ENCODE measurements around the gene TRAPPC12. TPM values are rescaled to one million over a fixed set of nuclear protein-coding genes. Genes with fewer than 3 reads are reported as not detected.

Gene TRAPPC12
- total RNA-seq, 1 experiment from 2014 or later = 86.0 TPM

DNA sequence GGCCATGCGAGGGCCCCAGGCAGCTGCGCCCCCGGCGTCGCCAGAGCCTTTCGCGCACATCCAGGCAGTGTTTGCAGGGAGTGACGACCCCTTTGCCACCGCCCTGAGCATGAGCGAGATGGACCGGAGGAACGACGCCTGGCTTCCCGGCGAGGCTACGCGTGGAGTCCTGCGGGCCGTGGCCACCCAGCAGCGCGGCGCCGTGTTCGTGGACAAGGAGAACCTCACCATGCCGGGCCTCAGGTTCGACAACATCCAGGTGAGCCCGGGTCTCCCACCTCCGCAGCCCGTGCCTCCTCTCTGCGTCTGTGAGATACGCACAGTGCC is 8.9 kb downstream of the TRAPPC12 start:
- Histone ChIP-seq H3K79me2 (ENCODE audit: insufficient read depth, low read length) (no peaks in the 10 kb centered on the region; the same call in 1 of the 2 replicates), H3K27me3 (ENCODE audit: insufficient read depth, low read length) (no peaks in the 10 kb centered on the region), H2AK5ac (ENCODE audit: insufficient read length, low read length) (no peak overlapping the region), H3K9me3 (ENCODE audit: control insufficient read depth, low read depth, low read length) (no peaks in the 10 kb centered on the region), H4K8ac (replicated peaks; ENCODE audit: insufficient read length, low read depth, low read length) (no peak overlapping the region), H3K27ac (ENCODE audit: insufficient read length, low read depth, low read length) (no peak overlapping the region), H3K4ac (ENCODE audit: low read depth, low read length) (no peak overlapping the region), H3K4me2 (ENCODE audit: insufficient read depth, insufficient read length, low read length) (no peak overlapping the region), H3K23ac (ENCODE audit: insufficient read length, low read depth, low read length) (no peak overlapping the region), H2BK15ac (ENCODE audit: low read depth, low read length) (no peak overlapping the region), H4K91ac (ENCODE audit: insufficient read length, low read depth, low read length) (no peak overlapping the region), H3K23me2 (ENCODE audit: insufficient read length, low read depth, low read length, poor library complexity, severe bottlenecking) (no peaks in the 10 kb centered on the region), H3K4me1 (ENCODE audit: insufficient read depth, low read length) (no peaks in the 10 kb centered on the region), H2AFZ (ENCODE audit: low read length) (no peak overlapping the region), H3K9ac (ENCODE audit: extremely low read depth, insufficient read length, low read length) (no peak overlapping the region), H3T11ph (ENCODE audit: low read length) (no peak overlapping the region), H3K79me1 (ENCODE audit: insufficient read depth, low read depth, low read length, poor library complexity, severe bottlenecking) (peaks cover 2% of the 10 kb centered on the region), H2BK20ac (ENCODE audit: low read depth, low read length, poor library complexity, severe bottlenecking) (no peak overlapping the region), H2BK5ac (ENCODE audit: insufficient read length, low read length) (no peak overlapping the region), H3K14ac (ENCODE audit: insufficient read depth, low read length) (no peak overlapping the region), H4K5ac (ENCODE audit: insufficient read length, low read depth, low read length) (no peak overlapping the region), H3K18ac (ENCODE audit: insufficient read length, low read depth, low read length) (no peak overlapping the region), H2BK120ac (ENCODE audit: low read depth, low read length, poor library complexity, severe bottlenecking) (no peak overlapping the region), H2BK12ac (ENCODE audit: insufficient read length, low read depth, low read length) (no peak overlapping the region), H3K56ac (ENCODE audit: insufficient read length, low read depth, low read length) (no peak overlapping the region), H4K20me1 (ENCODE audit: control insufficient read depth, insufficient read depth, insufficient read length) (no peaks in the 10 kb centered on the region)
- no peak for DNase-seq
- no peak overlapping the region for H3K27ac Mint-ChIP-seq
- no peaks in the 10 kb centered on the region for H3K9me3 Mint-ChIP-seq
- no peak overlapping the region for H3K4me3 Mint-ChIP-seq
- TF ChIP-seq, protein P1, sequence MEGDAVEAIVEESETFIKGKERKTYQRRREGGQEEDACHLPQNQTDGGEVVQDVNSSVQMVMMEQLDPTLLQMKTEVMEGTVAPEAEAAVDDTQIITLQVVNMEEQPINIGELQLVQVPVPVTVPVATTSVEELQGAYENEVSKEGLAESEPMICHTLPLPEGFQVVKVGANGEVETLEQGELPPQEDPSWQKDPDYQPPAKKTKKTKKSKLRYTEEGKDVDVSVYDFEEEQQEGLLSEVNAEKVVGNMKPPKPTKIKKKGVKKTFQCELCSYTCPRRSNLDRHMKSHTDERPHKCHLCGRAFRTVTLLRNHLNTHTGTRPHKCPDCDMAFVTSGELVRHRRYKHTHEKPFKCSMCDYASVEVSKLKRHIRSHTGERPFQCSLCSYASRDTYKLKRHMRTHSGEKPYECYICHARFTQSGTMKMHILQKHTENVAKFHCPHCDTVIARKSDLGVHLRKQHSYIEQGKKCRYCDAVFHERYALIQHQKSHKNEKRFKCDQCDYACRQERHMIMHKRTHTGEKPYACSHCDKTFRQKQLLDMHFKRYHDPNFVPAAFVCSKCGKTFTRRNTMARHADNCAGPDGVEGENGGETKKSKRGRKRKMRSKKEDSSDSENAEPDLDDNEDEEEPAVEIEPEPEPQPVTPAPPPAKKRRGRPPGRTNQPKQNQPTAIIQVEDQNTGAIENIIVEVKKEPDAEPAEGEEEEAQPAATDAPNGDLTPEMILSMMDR (conservative IDR thresholded peaks at IDR 0.05) = no peak
- no peaks in the 10 kb centered on the region for H3K4me1 Mint-ChIP-seq
- peaks cover 23 to 41% (median 40%) of the 10 kb centered on the region in 3 experiments for H3K36me3 Mint-ChIP-seq (ENCODE audit: insufficient read depth in 1 of 3, low read depth in 3 of 3)
- WGBS (ENCODE audit: extremely low coverage, insufficient read length, low lambda C conversion rate) = no CpG with 5 or more reads among the region's 31 CpGs
- H3K27me3 Mint-ChIP-seq (ENCODE audit: low read depth) = no peaks in the 10 kb centered on the region

Data from H9 (cell line).